Mesothelial cell of epicardium (in vitro differentiated cells): ENCODE results near the gene PALD1. TPM values are rescaled to one million over a fixed set of nuclear protein-coding genes. Genes with fewer than 3 reads are reported as not detected.
A peak's percentile ranks its signal among the peaks of the same experiment; 100 is the strongest.

ENCODE experiments used
- DNase-seq, 2 experiments: peaks; one replicate each; pipeline ENCODE4 v3.0.0; 2021; ENCODE audit warnings: low spot score in 2 of 2; ENCODE audit not compliant: unreplicated experiment in 2 of 2
- H3K27ac Mint-ChIP-seq: 2 replicates; pipeline ENCODE4 v1.8.0; 2021; ENCODE audit warnings: mixed read lengths
- H3K27me3 Mint-ChIP-seq: 2 replicates; pipeline ENCODE4 v1.8.0; 2021; ENCODE audit warnings: low read depth, mixed read lengths
- H3K36me3 Mint-ChIP-seq: 2 replicates; pipeline ENCODE4 v1.8.0; 2021; ENCODE audit warnings: mixed read lengths
- H3K4me1 Mint-ChIP-seq: 2 replicates; pipeline ENCODE4 v1.8.0; 2021; ENCODE audit warnings: mixed read lengths
- H3K4me3 Mint-ChIP-seq: 2 replicates; pipeline ENCODE4 v1.8.0; 2021; ENCODE audit warnings: mild to moderate bottlenecking, moderate library complexity, mixed read lengths
- H3K9me3 Mint-ChIP-seq: 2 replicates; pipeline ENCODE4 v1.8.0; 2021; ENCODE audit warnings: mixed read lengths
- total RNA-seq: library from RNA; stranded (reverse); gene quantifications from 3 replicates; pipeline ENCODE4 v1.2.1, GENCODE V29; 2021
- TF ChIP-seq, protein P1 (sequence below): fragments of 200-600 bp; sonication (generic); IDR thresholded peaks from one replicate; pipeline ENCODE4 v1.5.0; 2021; ENCODE audit warnings: antibody characterized with exemption; ENCODE audit not compliant: unreplicated experiment

The PALD1 gene
- total RNA-seq, 1 donor from 2014 or later = 4.9 TPM

GRCh38 chr10:70587045-70587658 is 108.6 kb downstream of the PALD1 start:
- H3K4me1 Mint-ChIP-seq = peaks cover 41% of the 10 kb centered on the region
- H3K27me3 Mint-ChIP-seq = peaks cover 24% of the 10 kb centered on the region
- H3K36me3 Mint-ChIP-seq = no peaks in the 10 kb centered on the region
- TF ChIP-seq, protein P1, sequence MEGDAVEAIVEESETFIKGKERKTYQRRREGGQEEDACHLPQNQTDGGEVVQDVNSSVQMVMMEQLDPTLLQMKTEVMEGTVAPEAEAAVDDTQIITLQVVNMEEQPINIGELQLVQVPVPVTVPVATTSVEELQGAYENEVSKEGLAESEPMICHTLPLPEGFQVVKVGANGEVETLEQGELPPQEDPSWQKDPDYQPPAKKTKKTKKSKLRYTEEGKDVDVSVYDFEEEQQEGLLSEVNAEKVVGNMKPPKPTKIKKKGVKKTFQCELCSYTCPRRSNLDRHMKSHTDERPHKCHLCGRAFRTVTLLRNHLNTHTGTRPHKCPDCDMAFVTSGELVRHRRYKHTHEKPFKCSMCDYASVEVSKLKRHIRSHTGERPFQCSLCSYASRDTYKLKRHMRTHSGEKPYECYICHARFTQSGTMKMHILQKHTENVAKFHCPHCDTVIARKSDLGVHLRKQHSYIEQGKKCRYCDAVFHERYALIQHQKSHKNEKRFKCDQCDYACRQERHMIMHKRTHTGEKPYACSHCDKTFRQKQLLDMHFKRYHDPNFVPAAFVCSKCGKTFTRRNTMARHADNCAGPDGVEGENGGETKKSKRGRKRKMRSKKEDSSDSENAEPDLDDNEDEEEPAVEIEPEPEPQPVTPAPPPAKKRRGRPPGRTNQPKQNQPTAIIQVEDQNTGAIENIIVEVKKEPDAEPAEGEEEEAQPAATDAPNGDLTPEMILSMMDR = no peak
- H3K4me3 Mint-ChIP-seq = no peak overlapping the region
- peak in 1 of 2 experiments; percentile 3 for DNase-seq
- no peak overlapping the region for H3K27ac Mint-ChIP-seq
- no peaks in the 10 kb centered on the region for H3K9me3 Mint-ChIP-seq

- peaks cover 30% of the 10 kb centered on the region for H3K27me3 Mint-ChIP-seq
- peak in 1 of 2 experiments; percentile 26 for DNase-seq
These were observed 109.7 kb downstream of the PALD1 start for GRCh38 chr10:70588255-70588654.

GRCh38 chr10:70588859-70589570 is 110.4 kb downstream of the PALD1 start:
- Mint-ChIP-seq H3K27me3 (peaks cover 34% of the 10 kb centered on the region), H3K27ac (peak overlapping the region; percentile 70), H3K9me3 (no peaks in the 10 kb centered on the region), H3K4me3 (no peak overlapping the region), H3K36me3 (no peaks in the 10 kb centered on the region), H3K4me1 (peaks cover 34% of the 10 kb centered on the region)
- TF ChIP-seq, protein P1 = no peak
- no peak for DNase-seq

More at GRCh38 chr10:70588255-70588654, 109.7 kb downstream of the PALD1 start:
- TF ChIP-seq, protein P1 = no peak
- H3K9me3 Mint-ChIP-seq = no peaks in the 10 kb centered on the region
- no peak overlapping the region for H3K4me3 Mint-ChIP-seq
- no peak overlapping the region for H3K27ac Mint-ChIP-seq
- H3K4me1 Mint-ChIP-seq = peaks cover 40% of the 10 kb centered on the region
- H3K36me3 Mint-ChIP-seq = no peaks in the 10 kb centered on the region

DNA sequence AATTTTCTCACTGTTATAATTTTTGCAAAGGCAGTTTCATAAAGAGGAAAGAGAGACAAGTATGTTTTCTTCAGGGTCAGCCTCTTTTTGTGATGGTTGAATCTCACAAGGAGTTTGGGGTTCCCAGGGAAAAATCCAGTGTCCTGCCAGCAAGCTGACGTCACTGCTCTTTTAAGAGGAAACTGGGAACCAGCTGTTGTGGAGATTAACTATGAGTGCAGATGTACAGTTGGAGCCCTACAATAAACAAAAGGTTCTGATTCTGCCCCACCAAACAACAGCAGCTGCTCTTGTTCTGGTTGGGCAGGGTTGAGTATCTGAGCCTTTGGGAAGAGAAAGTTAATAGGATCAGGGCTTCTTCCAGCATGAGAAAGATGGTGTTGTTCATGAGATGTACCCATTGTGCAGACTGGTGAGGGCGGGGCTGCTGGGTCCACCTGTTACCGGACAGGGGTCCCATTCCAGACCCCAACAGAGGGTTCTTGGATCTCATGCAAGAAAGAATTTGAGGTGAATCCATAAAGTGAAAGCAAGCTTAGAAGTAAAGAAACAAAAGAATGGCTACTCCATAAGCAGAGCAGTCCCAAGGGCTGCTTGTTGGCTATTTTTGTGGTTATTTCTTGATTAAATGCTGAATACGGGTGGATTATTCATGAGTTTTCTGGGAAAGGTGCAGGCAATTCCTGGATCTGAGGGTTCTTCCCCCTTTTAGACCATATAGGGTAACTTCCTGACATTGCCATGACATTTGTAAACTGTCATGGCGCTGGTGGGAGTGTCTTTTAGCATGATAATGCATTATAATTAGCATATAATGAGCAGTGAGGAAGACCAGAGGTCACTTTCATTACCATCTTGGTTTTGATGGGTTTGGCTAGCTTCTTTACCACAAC is 111.4 kb downstream of the PALD1 start:
- peak overlapping the region; percentile 60 for H3K27ac Mint-ChIP-seq
- no peak overlapping the region for H3K4me3 Mint-ChIP-seq
- no peak for DNase-seq
- H3K27me3 Mint-ChIP-seq = peaks cover 34% of the 10 kb centered on the region
- H3K36me3 Mint-ChIP-seq = no peaks in the 10 kb centered on the region
- no peaks in the 10 kb centered on the region for H3K9me3 Mint-ChIP-seq
- peaks cover 26% of the 10 kb centered on the region for H3K4me1 Mint-ChIP-seq
- TF ChIP-seq, protein P1 = no peak

DNA sequence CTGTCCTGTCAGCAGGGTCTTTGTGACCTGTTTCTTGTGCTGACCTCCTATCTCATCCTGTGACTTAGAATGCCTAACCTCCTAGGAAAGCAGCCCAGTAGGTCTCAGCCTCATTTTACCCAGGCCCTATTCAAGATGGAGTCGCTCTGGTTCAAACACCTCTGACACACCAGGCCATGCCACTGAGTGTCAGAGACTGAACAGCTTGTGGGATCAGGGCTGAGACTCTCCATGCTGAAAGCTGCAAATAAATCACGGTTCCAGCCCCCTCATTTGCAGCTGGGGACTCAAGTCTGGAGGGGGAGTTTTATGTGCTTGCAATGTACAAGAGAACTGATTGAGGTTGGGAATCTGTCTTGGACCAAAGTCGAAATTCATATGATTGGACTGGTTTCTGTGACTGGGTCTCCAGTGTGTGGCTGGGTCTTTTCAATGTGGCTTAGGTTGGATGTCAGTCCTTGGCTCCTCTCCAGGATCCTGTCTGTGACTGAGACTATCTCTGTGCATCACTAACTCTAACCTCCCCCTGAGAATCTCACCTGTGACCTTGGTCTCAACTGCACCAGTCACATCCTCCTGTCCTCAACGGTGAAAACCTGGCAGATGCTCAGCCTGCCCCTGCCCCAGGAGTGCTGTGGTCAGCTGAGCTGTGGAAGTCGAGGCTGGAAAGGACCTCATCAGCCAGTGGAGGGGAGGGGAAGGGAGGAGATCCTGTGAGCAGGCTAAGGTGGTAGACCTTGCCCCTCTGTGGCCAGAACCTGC is 112.3 kb downstream of the PALD1 start:
- Mint-ChIP-seq H3K9me3 (no peaks in the 10 kb centered on the region), H3K4me3 (no peak overlapping the region), H3K27me3 (peaks cover 34% of the 10 kb centered on the region), H3K4me1 (peaks cover 18% of the 10 kb centered on the region), H3K36me3 (no peaks in the 10 kb centered on the region), H3K27ac (no peak overlapping the region)
- no peak for DNase-seq
- TF ChIP-seq, protein P1 = no peak
